Gastrocnemius medialis (tissue), 4 donors: ENCODE measurements around the gene ITGA11.

Experiments used
- CTCF ChIP-seq, 5 experiments: fragments of 450-650 bp in 3 of 5; fragments of 200-600 bp in 2 of 5; sonication (generic) in 2 of 5; IDR thresholded peaks in 4 of 5; conservative IDR thresholded peaks in 1 of 5; 1 replicate in 4 of 5; 2 replicates in 1 of 5; pipeline ENCODE4 v1.5.1; 2016 to 2019; ENCODE audit warnings: antibody characterized with exemption in 5 of 5, mild to moderate bottlenecking in 3 of 5, moderate library complexity in 3 of 5
- POLR2A ChIP-seq, 2 donors: fragments of 450-650 bp; IDR thresholded peaks; one replicate each; pipeline ENCODE4 v1.6.1; 2017; ENCODE audit warnings: antibody characterized with exemption in 2 of 2, mild to moderate bottlenecking in 2 of 2, moderate library complexity in 2 of 2

- TF ChIP-seq CTCF (IDR thresholded peaks at IDR 0.05 in 4 of 5, conservative IDR thresholded peaks at IDR 0.05 in 1 of 5) (no peak), POLR2A (IDR thresholded peaks at IDR 0.05) (no peak)
These were observed 17.4 kb upstream of the ITGA11 start for GRCh38 chr15:68449389-68449788.
